ENCODE results near the gene DLGAP1.
"Not testable (repeated sequence)": the region's sequence is repeated elsewhere in the genome, so short reads cannot be mapped to it uniquely, and the experiment has no call there.

DNA sequence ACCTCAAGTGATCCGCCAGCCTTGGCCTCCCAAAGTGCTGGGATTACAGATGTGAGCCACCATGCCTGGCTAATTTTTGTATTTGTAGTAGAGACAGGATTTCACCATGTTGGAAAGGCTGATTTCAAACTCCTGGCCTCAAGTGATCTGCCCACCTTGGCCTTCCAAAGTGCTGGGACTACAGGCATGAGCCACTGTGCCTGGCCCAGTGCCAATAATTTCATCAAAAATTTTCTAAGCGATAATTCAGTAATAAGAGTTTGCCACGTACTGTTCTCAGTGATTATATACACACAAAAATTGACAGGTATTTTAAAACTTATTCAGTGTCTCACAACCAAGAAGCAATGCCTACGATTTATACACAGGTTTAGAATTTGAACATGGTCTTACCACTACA, 143.2 kb downstream of the DLGAP1 start:
- not testable (repeated sequence) for TF ChIP-seq EZH2phosphoT487 (IDR thresholded peaks at IDR 0.05; ENCODE audit: insufficient read depth, low read depth); EZH2 (IDR thresholded peaks at IDR 0.05; ENCODE audit: insufficient read depth, poor library complexity, severe bottlenecking)
